ENCODE measurements around the gene CEP112. TPM values are rescaled to one million over a fixed set of nuclear protein-coding genes. Genes with fewer than 3 reads are reported as not detected.

The CEP112 gene
- total and polyA plus RNA-seq, 2 experiments from 2014 or later: 4.0 to 4.3 TPM

DNA sequence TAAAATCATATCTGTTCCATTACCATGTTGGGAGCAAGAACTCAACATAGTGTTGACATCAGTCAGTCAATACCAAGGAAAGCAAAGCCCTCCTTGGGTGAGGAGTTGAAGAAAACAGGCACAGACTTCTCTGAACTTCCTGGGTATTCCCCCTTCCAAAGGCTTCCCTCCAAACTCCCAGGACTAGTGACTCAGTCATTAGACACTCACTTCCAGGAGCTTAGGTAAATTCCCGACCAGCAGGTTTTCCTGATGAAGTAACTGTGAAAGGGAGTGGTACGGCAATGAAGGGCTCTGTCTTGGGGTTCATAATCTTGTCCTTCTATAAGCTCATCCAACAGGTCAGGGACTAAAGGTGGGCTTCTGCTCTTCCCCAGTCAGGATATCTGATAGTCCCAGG lies 336.7 kb downstream of the CEP112 start (continued):
- TF ChIP-seq EZH2 (IDR thresholded peaks at IDR 0.05; ENCODE audit: low read depth, unreplicated experiment) (no peak), ZNF331 (CRISPR knock-in tag; IDR thresholded peaks at IDR 0.05; ENCODE audit: low read depth) (no peak), ZNF114 (CRISPR knock-in tag; IDR thresholded peaks at IDR 0.05) (no peak), EZH2phosphoT487 (IDR thresholded peaks at IDR 0.05; ENCODE audit: unreplicated experiment) (no peak), STAT1 (IDR thresholded peaks at IDR 0.05; ENCODE audit: unreplicated experiment) (no peak), CTCF (conservative IDR thresholded peaks at IDR 0.05; ENCODE audit: low read depth in 2 of 2) (no peak), POLR2AphosphoS5 (IDR thresholded peaks at IDR 0.05; ENCODE audit: low read depth) (no peak), JUNB (IDR thresholded peaks at IDR 0.05; ENCODE audit: unreplicated experiment) (no peak)
- TF ChIP-seq, protein P1, sequence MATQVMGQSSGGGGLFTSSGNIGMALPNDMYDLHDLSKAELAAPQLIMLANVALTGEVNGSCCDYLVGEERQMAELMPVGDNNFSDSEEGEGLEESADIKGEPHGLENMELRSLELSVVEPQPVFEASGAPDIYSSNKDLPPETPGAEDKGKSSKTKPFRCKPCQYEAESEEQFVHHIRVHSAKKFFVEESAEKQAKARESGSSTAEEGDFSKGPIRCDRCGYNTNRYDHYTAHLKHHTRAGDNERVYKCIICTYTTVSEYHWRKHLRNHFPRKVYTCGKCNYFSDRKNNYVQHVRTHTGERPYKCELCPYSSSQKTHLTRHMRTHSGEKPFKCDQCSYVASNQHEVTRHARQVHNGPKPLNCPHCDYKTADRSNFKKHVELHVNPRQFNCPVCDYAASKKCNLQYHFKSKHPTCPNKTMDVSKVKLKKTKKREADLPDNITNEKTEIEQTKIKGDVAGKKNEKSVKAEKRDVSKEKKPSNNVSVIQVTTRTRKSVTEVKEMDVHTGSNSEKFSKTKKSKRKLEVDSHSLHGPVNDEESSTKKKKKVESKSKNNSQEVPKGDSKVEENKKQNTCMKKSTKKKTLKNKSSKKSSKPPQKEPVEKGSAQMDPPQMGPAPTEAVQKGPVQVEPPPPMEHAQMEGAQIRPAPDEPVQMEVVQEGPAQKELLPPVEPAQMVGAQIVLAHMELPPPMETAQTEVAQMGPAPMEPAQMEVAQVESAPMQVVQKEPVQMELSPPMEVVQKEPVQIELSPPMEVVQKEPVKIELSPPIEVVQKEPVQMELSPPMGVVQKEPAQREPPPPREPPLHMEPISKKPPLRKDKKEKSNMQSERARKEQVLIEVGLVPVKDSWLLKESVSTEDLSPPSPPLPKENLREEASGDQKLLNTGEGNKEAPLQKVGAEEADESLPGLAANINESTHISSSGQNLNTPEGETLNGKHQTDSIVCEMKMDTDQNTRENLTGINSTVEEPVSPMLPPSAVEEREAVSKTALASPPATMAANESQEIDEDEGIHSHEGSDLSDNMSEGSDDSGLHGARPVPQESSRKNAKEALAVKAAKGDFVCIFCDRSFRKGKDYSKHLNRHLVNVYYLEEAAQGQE (IDR thresholded peaks at IDR 0.05; ENCODE audit: unreplicated experiment): no peak

DNA sequence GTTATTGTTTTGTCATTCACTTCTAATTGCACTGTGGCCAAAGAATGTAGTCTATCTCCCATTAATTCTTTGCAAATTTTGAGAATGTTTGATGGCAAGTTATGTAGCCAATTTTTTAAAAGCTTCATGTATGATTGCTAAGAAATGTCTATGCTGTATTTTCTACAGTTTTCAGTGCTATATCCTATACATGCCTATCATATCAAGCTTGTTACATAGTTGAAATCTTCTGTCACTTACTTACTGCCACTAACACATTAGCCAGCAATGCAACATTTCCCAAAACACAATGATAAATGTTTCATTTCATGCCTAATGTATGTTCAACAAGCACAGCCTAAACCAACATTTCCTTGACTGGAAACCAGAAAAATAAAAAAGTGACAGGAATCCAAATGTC lies 338.1 kb downstream of the CEP112 start:
- Histone ChIP-seq H3K4me1 (ENCODE audit: insufficient read depth) (no peaks in the 10 kb centered on the region), H4K20me1 (replicated peaks; ENCODE audit: insufficient read depth) (no peaks in the 10 kb centered on the region), H3K4me2 (no peak overlapping the region), H3K27me3 (ENCODE audit: insufficient read depth) (no peaks in the 10 kb centered on the region), H2AFZ (no peak overlapping the region), H3K27ac (ENCODE audit: low read depth) (no peak overlapping the region), H3K9me2 (ENCODE audit: insufficient read depth) (peaks cover 4% of the 10 kb centered on the region; the same call in 1 of the 2 replicates), H3K4me3 (no peak overlapping the region), H3F3A (replicated peaks; ENCODE audit: low read depth) (no peaks in the 10 kb centered on the region), H3K79me2 (replicated peaks; ENCODE audit: insufficient read depth) (no peaks in the 10 kb centered on the region), H3K36me3 (ENCODE audit: insufficient read depth) (no peaks in the 10 kb centered on the region)
- Mint-ChIP-seq H3K36me3 (ENCODE audit: low read depth) (no peaks in the 10 kb centered on the region), H3K27me3 (ENCODE audit: insufficient read depth, low read depth, poor library complexity) (no peaks in the 10 kb centered on the region), H3K9me3 (no peaks in the 10 kb centered on the region), H3K4me3 (no peak overlapping the region), H3K4me1 (peaks cover 4% of the 10 kb centered on the region; the same call in 2 of the 3 replicates), H3K27ac (no peak overlapping the region)
- ATAC-seq (no peak), DNase-seq (ENCODE audit: low spot score) (no peak)
- TF ChIP-seq STAT1 (IDR thresholded peaks at IDR 0.05; ENCODE audit: unreplicated experiment): no peak
- TF ChIP-seq, protein P2, sequence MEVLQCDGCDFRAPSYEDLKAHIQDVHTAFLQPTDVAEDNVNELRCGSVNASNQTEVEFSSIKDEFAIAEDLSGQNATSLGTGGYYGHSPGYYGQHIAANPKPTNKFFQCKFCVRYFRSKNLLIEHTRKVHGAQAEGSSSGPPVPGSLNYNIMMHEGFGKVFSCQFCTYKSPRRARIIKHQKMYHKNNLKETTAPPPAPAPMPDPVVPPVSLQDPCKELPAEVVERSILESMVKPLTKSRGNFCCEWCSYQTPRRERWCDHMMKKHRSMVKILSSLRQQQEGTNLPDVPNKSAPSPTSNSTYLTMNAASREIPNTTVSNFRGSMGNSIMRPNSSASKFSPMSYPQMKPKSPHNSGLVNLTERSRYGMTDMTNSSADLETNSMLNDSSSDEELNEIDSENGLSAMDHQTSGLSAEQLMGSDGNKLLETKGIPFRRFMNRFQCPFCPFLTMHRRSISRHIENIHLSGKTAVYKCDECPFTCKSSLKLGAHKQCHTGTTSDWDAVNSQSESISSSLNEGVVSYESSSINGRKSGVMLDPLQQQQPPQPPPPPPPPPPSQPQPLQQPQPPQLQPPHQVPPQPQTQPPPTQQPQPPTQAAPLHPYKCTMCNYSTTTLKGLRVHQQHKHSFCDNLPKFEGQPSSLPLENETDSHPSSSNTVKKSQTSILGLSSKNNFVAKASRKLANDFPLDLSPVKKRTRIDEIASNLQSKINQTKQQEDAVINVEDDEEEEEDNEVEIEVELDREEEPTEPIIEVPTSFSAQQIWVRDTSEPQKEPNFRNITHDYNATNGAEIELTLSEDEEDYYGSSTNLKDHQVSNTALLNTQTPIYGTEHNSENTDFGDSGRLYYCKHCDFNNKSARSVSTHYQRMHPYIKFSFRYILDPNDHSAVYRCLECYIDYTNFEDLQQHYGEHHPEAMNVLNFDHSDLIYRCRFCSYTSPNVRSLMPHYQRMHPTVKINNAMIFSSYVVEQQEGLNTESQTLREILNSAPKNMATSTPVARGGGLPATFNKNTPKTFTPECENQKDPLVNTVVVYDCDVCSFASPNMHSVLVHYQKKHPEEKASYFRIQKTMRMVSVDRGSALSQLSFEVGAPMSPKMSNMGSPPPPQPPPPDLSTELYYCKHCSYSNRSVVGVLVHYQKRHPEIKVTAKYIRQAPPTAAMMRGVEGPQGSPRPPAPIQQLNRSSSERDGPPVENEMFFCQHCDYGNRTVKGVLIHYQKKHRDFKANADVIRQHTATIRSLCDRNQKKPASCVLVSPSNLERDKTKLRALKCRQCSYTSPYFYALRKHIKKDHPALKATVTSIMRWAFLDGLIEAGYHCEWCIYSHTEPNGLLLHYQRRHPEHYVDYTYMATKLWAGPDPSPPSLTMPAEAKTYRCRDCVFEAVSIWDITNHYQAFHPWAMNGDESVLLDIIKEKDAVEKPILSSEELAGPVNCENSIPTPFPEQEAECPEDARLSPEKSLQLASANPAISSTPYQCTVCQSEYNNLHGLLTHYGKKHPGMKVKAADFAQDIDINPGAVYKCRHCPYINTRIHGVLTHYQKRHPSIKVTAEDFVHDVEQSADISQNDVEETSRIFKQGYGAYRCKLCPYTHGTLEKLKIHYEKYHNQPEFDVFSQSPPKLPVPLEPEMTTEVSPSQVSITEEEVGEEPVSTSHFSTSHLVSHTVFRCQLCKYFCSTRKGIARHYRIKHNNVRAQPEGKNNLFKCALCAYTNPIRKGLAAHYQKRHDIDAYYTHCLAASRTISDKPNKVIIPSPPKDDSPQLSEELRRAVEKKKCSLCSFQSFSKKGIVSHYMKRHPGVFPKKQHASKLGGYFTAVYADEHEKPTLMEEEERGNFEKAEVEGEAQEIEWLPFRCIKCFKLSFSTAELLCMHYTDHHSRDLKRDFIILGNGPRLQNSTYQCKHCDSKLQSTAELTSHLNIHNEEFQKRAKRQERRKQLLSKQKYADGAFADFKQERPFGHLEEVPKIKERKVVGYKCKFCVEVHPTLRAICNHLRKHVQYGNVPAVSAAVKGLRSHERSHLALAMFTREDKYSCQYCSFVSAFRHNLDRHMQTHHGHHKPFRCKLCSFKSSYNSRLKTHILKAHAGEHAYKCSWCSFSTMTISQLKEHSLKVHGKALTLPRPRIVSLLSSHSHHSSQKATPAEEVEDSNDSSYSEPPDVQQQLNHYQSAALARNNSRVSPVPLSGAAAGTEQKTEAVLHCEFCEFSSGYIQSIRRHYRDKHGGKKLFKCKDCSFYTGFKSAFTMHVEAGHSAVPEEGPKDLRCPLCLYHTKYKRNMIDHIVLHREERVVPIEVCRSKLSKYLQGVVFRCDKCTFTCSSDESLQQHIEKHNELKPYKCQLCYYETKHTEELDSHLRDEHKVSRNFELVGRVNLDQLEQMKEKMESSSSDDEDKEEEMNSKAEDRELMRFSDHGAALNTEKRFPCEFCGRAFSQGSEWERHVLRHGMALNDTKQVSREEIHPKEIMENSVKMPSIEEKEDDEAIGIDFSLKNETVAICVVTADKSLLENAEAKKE (CRISPR knock-in tag; IDR thresholded peaks at IDR 0.05): no peak
- no peak for TF ChIP-seq CTCF (conservative IDR thresholded peaks at IDR 0.05; ENCODE audit: low read depth in 2 of 2)
- no peak for TF ChIP-seq EZH2phosphoT487 (IDR thresholded peaks at IDR 0.05; ENCODE audit: unreplicated experiment)
- no peak for TF ChIP-seq EZH2 (IDR thresholded peaks at IDR 0.05; ENCODE audit: low read depth, unreplicated experiment)
- no peak for TF ChIP-seq ZNF331 (CRISPR knock-in tag; IDR thresholded peaks at IDR 0.05; ENCODE audit: low read depth)
